GM12892 (cell line): Measurements from ENCODE around the gene TMEM269.

Experiments
- POLR2A ChIP-seq: IDR thresholded peaks from 2 replicates; pipeline ENCODE4 v1.6.1; 2011; ENCODE audit warnings: low read depth, low read length, control low read depth
- POLR2AphosphoS5 ChIP-seq: IDR thresholded peaks from 2 replicates; pipeline ENCODE4 v1.6.1; 2011; ENCODE audit warnings: low read depth, low read length, control low read depth
- TAF1 ChIP-seq: IDR thresholded peaks from 2 replicates; pipeline ENCODE4 v1.6.1; 2011; ENCODE audit warnings: low read depth, mild to moderate bottlenecking, control low read depth, low read length, borderline replicate concordance

DNA sequence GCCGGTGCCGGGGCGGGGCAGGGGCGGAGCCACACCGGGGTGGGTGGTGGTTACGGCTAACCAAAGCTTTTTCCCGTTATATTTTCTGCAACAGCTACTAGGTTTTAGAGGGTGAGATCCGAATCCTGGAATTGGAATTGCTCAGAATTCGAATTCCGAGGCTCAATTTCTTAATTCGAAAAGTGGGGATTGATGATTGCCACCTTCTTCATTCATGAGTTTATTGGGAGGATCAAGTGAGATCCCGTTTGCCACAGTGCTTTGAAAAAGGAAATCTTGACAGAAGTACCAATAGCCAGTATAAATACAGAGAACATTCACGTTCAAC lies 32.6 kb downstream of the TMEM269 start:
- TF ChIP-seq POLR2A (no peak), TAF1 (no peak), POLR2AphosphoS5 (no peak)
